ENCODE results near the gene PPP6C. TPM values are rescaled to one million over a fixed set of nuclear protein-coding genes. Genes with fewer than 3 reads are reported as not detected.

The PPP6C gene
- total and polyA plus RNA-seq, 2 donors (not counting 3 experiments of a cell fraction or from before 2014, with no cell fraction given) = 19.3 to 42.6 TPM

DNA sequence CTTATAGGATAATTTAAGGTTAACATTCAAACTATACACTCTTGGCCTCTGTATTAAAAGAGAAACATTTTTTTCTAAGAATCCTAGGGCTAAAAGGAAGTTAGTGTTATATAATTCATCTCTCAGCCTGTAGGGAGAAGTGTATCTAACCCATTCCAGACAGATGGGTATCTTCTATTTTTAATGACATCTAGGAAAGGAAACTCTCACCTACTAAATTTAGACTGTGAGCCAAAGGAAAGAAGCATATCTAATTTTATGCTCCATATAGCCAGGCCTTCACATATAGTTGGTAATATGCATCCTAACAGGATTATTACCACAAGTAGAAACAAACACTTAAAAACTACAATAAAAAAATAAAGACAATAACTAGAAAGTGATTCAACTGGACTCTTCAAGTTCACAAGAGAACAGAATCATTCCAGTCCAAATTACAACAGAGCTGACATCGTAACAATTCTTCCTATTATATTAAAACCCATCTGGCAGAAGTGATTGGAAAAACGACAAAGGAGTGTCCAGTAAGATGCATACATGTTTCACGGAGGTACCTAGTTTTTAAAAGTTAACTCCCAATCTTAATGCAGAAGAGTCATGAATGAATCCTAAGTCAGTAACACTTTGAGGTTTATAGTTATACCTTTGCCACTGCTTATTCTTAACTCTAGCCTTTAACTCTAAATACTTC, 85.7 kb downstream of the PPP6C start:
- Histone ChIP-seq H3K9me1 (replicated peaks; ENCODE audit: control insufficient read depth, extremely low read depth, insufficient read depth, low read length) (no peaks in the 10 kb centered on the region), H3K79me2 (ENCODE audit: control insufficient read depth, insufficient read depth, low read length) (no peaks in the 10 kb centered on the region), H3K9me3 (replicated peaks; ENCODE audit: control insufficient read depth, insufficient read depth, low read length) (no peaks in the 10 kb centered on the region), H2AFZ (ENCODE audit: low read depth, low read length) (no peak overlapping the region), H3K36me3 (ENCODE audit: control insufficient read depth in 2 of 2, extremely low read depth in 1 of 2, insufficient read depth in 2 of 2, low read length in 2 of 2) (no peaks in the 10 kb centered on the region), H3K4me2 (ENCODE audit: insufficient read depth, low read length) (no peak overlapping the region), H3K9ac (replicated peaks; ENCODE audit: extremely low read depth, insufficient read depth, low read length) (no peak overlapping the region), H3K27ac (ENCODE audit: insufficient read depth, low read depth, low read length) (no peak overlapping the region), H4K20me1 (replicated peaks; ENCODE audit: control insufficient read depth, extremely low read depth, insufficient read depth, low read length) (no peaks in the 10 kb centered on the region), H3K27me3 (ENCODE audit: control insufficient read depth in 2 of 2, insufficient read depth in 2 of 2, low read length in 2 of 2) (no peaks in the 10 kb centered on the region), H3K4me3 (replicated peaks in 1 of 3; ENCODE audit: insufficient read depth in 1 of 3, low read depth in 1 of 3, low read length in 3 of 3) (no peak overlapping the region), H3K4me1 (ENCODE audit: control insufficient read depth, extremely low read depth, insufficient read depth, low read length) (no peaks in the 10 kb centered on the region)
- TF ChIP-seq, protein P1, sequence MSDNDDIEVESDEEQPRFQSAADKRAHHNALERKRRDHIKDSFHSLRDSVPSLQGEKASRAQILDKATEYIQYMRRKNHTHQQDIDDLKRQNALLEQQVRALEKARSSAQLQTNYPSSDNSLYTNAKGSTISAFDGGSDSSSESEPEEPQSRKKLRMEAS (IDR thresholded peaks at IDR 0.05; ENCODE audit: insufficient read depth, insufficient read length) = no peak
- TF ChIP-seq JUN (IDR thresholded peaks at IDR 0.05; ENCODE audit: borderline replicate concordance, insufficient read depth, insufficient read length, low read depth) (no peak), FOS (IDR thresholded peaks at IDR 0.05; ENCODE audit: borderline replicate concordance, insufficient read depth, low read length) (no peak), MYC (IDR thresholded peaks at IDR 0.05; ENCODE audit: low read depth, low read length) (no peak), EZH2 (IDR thresholded peaks at IDR 0.05; ENCODE audit: borderline replicate concordance, low read depth, low read length, severe bottlenecking) (no peak), POLR2A (IDR thresholded peaks at IDR 0.05; ENCODE audit: low read depth, low read length) (no peak), GATA2 (IDR thresholded peaks at IDR 0.05; ENCODE audit: insufficient read depth, insufficient read length, low read depth, low read length) (no peak), POLR2AphosphoS5 (IDR thresholded peaks at IDR 0.05; ENCODE audit: insufficient read depth, low read depth, low read length) (no peak)
- TF ChIP-seq, protein P2, sequence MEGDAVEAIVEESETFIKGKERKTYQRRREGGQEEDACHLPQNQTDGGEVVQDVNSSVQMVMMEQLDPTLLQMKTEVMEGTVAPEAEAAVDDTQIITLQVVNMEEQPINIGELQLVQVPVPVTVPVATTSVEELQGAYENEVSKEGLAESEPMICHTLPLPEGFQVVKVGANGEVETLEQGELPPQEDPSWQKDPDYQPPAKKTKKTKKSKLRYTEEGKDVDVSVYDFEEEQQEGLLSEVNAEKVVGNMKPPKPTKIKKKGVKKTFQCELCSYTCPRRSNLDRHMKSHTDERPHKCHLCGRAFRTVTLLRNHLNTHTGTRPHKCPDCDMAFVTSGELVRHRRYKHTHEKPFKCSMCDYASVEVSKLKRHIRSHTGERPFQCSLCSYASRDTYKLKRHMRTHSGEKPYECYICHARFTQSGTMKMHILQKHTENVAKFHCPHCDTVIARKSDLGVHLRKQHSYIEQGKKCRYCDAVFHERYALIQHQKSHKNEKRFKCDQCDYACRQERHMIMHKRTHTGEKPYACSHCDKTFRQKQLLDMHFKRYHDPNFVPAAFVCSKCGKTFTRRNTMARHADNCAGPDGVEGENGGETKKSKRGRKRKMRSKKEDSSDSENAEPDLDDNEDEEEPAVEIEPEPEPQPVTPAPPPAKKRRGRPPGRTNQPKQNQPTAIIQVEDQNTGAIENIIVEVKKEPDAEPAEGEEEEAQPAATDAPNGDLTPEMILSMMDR (IDR thresholded peaks at IDR 0.05; ENCODE audit: extremely low read depth in 1 of 2, insufficient read depth in 1 of 2, low read depth in 1 of 2, low read length in 2 of 2) = no peak
- dilution Hi-C loops (cut with MboI; ENCODE audit: extremely low pct_ligation_motif_present, low sequenced_read_pairs) = no loop called here
- FAIRE-seq = no peak
- ChIA-PET CTCF (no interaction called here), POLR2A (no interaction called here)
- DNase-seq (ENCODE audit: low read depth, low spot score) = no peak
- intact Hi-C loops (cut with micrococcal nuclease) = no loop called here
- no TSS peak for BruUV-seq (replicated peaks)
